ENCODE data around the gene ZFTA.

DNA sequence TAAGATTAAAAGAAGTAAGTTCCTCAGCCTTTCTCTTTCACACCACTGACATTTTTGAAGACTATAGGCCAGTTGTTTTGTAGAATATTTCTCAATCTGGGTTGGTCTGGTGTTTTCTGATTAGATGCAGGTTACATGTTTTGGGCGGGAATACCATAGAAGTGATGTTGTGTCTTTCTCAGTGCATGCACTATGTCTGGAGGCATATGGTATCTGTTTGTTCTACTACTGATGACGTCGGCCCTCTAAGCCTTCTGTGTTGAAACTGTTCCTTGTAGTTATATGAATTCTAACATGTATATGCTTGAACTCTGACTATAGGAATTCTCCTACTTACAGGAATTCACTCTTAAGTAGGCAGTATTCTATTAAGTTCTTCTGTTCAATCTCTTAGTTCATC is 21.6 kb downstream of the ZFTA start:
- TF ChIP-seq BHLHE40 (IDR thresholded peaks at IDR 0.05; ENCODE audit: low read depth, low read length) (no peak), JUNB (IDR thresholded peaks at IDR 0.05) (no peak), KDM5A (IDR thresholded peaks at IDR 0.05) (no peak), PHF8 (IDR thresholded peaks at IDR 0.05; ENCODE audit: borderline replicate concordance, low read depth) (no peak), ESRRA (IDR thresholded peaks at IDR 0.05; ENCODE audit: borderline replicate concordance, low read length) (no peak), POLR2A (IDR thresholded peaks at IDR 0.05; ENCODE audit: low read length) (no peak), KDM1A (IDR thresholded peaks at IDR 0.05; ENCODE audit: low read depth) (no peak), FOSB (CRISPR knock-in tag; IDR thresholded peaks at IDR 0.05) (no peak), CBX2 (IDR thresholded peaks at IDR 0.05; ENCODE audit: borderline replicate concordance, low read depth) (no peak)
- TF ChIP-seq, protein P1, sequence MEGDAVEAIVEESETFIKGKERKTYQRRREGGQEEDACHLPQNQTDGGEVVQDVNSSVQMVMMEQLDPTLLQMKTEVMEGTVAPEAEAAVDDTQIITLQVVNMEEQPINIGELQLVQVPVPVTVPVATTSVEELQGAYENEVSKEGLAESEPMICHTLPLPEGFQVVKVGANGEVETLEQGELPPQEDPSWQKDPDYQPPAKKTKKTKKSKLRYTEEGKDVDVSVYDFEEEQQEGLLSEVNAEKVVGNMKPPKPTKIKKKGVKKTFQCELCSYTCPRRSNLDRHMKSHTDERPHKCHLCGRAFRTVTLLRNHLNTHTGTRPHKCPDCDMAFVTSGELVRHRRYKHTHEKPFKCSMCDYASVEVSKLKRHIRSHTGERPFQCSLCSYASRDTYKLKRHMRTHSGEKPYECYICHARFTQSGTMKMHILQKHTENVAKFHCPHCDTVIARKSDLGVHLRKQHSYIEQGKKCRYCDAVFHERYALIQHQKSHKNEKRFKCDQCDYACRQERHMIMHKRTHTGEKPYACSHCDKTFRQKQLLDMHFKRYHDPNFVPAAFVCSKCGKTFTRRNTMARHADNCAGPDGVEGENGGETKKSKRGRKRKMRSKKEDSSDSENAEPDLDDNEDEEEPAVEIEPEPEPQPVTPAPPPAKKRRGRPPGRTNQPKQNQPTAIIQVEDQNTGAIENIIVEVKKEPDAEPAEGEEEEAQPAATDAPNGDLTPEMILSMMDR (IDR thresholded peaks at IDR 0.05): no peak
- TF ChIP-seq, protein P2, sequence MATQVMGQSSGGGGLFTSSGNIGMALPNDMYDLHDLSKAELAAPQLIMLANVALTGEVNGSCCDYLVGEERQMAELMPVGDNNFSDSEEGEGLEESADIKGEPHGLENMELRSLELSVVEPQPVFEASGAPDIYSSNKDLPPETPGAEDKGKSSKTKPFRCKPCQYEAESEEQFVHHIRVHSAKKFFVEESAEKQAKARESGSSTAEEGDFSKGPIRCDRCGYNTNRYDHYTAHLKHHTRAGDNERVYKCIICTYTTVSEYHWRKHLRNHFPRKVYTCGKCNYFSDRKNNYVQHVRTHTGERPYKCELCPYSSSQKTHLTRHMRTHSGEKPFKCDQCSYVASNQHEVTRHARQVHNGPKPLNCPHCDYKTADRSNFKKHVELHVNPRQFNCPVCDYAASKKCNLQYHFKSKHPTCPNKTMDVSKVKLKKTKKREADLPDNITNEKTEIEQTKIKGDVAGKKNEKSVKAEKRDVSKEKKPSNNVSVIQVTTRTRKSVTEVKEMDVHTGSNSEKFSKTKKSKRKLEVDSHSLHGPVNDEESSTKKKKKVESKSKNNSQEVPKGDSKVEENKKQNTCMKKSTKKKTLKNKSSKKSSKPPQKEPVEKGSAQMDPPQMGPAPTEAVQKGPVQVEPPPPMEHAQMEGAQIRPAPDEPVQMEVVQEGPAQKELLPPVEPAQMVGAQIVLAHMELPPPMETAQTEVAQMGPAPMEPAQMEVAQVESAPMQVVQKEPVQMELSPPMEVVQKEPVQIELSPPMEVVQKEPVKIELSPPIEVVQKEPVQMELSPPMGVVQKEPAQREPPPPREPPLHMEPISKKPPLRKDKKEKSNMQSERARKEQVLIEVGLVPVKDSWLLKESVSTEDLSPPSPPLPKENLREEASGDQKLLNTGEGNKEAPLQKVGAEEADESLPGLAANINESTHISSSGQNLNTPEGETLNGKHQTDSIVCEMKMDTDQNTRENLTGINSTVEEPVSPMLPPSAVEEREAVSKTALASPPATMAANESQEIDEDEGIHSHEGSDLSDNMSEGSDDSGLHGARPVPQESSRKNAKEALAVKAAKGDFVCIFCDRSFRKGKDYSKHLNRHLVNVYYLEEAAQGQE (IDR thresholded peaks at IDR 0.05): no peak
